Endothelial cell of umbilical vein (primary cell): ENCODE data around the gene L3MBTL4. TPM values are rescaled to one million over a fixed set of nuclear protein-coding genes. Genes with fewer than 3 reads are reported as not detected.

Experiments used
- BruUV-seq: library from RNA; stranded (reverse); fragments of 400-500 nt; replicated peaks from 2 replicates; lab custom pipeline; 2021; lab: Mats Ljungman, UMichigan
- CTCF ChIA-PET: fragments of 300-600, 350-600 bp; sonication (Branson Sonifier 250); formaldehyde crosslinking; loops from one replicate; lab custom pipeline; 2021; ENCODE audit warnings: antibody characterized with exemption, inconsistent platforms; lab: Charles Lee
- POLR2A ChIA-PET: fragments of 300-600, 350-600 bp; sonication (Branson Sonifier 250); formaldehyde crosslinking; loops from one replicate; lab custom pipeline; 2021; ENCODE audit warnings: antibody characterized with exemption, inconsistent platforms; lab: Charles Lee
- DNase-seq: peaks from one replicate; pipeline ENCODE4 v3.0.0-alpha.2; 2011; ENCODE audit warnings: low read depth, low spot score
- FAIRE-seq: peaks from 2 replicates; lab custom pipeline; 2011; peaks lifted over from hg19 to GRCh38; lab: Jason Lieb, UNC
- H2AFZ ChIP-seq: 2 replicates; pipeline ENCODE4 v1.6.0; 2012; ENCODE audit warnings: low read depth, low read length, control low read depth, inconsistent platforms
- H3K27ac ChIP-seq: 2 replicates; pipeline ENCODE4 v1.5.1; 2011; ENCODE audit warnings: low read depth, mild to moderate bottlenecking, control low read depth, low read length, moderate library complexity; ENCODE audit not compliant: insufficient read depth
- H3K27me3 ChIP-seq, 2 experiments: 2 replicates each; pipeline versions ENCODE4 v1.6.0 to v1.6.1; 2011; ENCODE audit warnings: low read length in 2 of 2, mixed read lengths in 1 of 2; ENCODE audit not compliant: control insufficient read depth in 2 of 2, insufficient read depth in 2 of 2
- H3K36me3 ChIP-seq, 2 experiments: 2 replicates in 1 of 2; 3 replicates in 1 of 2; pipeline ENCODE4 v1.5.1; 2011; ENCODE audit warnings: low read length in 2 of 2, mild to moderate bottlenecking in 1 of 2, moderate library complexity in 1 of 2; ENCODE audit not compliant: control insufficient read depth in 2 of 2, insufficient read depth in 2 of 2; ENCODE audit errors: extremely low read depth in 1 of 2
- H3K4me1 ChIP-seq: 3 replicates; pipeline ENCODE4 v1.5.1; 2011; ENCODE audit warnings: mild to moderate bottlenecking, low read length; ENCODE audit not compliant: control insufficient read depth, insufficient read depth; ENCODE audit errors: extremely low read depth
- H3K4me2 ChIP-seq: 2 replicates; pipeline ENCODE4 v1.6.1; 2011; ENCODE audit warnings: low read length, control low read depth, mixed read lengths; ENCODE audit not compliant: insufficient read depth
- H3K4me3 ChIP-seq, 3 experiments: fragments of 200-600 bp in 1 of 3; sonication (generic), shearing (Covaris generic) in 1 of 3; replicated peaks in 1 of 3; 2 replicates each; pipeline ENCODE4 v1.5.1; 2011 to 2016; ENCODE audit warnings: control low read depth in 3 of 3, low read length in 3 of 3, mild to moderate bottlenecking in 2 of 3, inconsistent platforms in 1 of 3, low read depth in 1 of 3, moderate library complexity in 1 of 3; ENCODE audit not compliant: insufficient read depth in 1 of 3
- H3K79me2 ChIP-seq: 2 replicates; pipeline ENCODE4 v1.6.0; 2012; ENCODE audit warnings: low read length, inconsistent platforms; ENCODE audit not compliant: control insufficient read depth, insufficient read depth
- H3K9ac ChIP-seq: replicated peaks from 2 replicates; pipeline ENCODE3; 2011; ENCODE audit warnings: low read length, control low read depth; ENCODE audit not compliant: insufficient read depth; ENCODE audit errors: extremely low read depth
- H3K9me1 ChIP-seq: replicated peaks from 3 replicates; pipeline ENCODE4 v1.6.0; 2011; ENCODE audit warnings: mild to moderate bottlenecking, low read length; ENCODE audit not compliant: control insufficient read depth, insufficient read depth; ENCODE audit errors: extremely low read depth
- H3K9me3 ChIP-seq: replicated peaks from 2 replicates; pipeline ENCODE4 v1.5.1; 2012; ENCODE audit warnings: low read length, inconsistent platforms; ENCODE audit not compliant: control insufficient read depth, insufficient read depth
- H4K20me1 ChIP-seq: replicated peaks from 2 replicates; pipeline ENCODE3; 2011; ENCODE audit warnings: mild to moderate bottlenecking, low read length; ENCODE audit not compliant: control insufficient read depth, insufficient read depth; ENCODE audit errors: extremely low read depth
- CTCF ChIP-seq, 2 donors: IDR thresholded peaks; 1 replicate in 1 of 2; 2 replicates in 1 of 2; pipeline ENCODE4 v1.5.1; 2011; ENCODE audit warnings: low read length in 2 of 2, mild to moderate bottlenecking in 2 of 2, moderate library complexity in 2 of 2, control low read depth in 1 of 2, inconsistent platforms in 1 of 2, low read depth in 1 of 2; ENCODE audit not compliant: insufficient read depth in 1 of 2; ENCODE audit errors: extremely low read depth in 1 of 2
- EZH2 ChIP-seq: IDR thresholded peaks from 2 replicates; pipeline ENCODE4 v1.6.1; 2012; ENCODE audit warnings: borderline replicate concordance, low read depth, mild to moderate bottlenecking, moderate library complexity, low read length, inconsistent platforms; ENCODE audit not compliant: severe bottlenecking
- FOS ChIP-seq: IDR thresholded peaks from 2 replicates; pipeline ENCODE4 v1.6.1; 2011; ENCODE audit warnings: mild to moderate bottlenecking, low read length, moderate library complexity, borderline replicate concordance; ENCODE audit not compliant: insufficient read depth
- GATA2 ChIP-seq: IDR thresholded peaks from 2 replicates; pipeline ENCODE4 v1.7.0; 2011; ENCODE audit warnings: low read depth, mild to moderate bottlenecking, moderate library complexity, mixed read lengths, low read length; ENCODE audit not compliant: insufficient read length, insufficient read depth
- JUN ChIP-seq: IDR thresholded peaks from 2 replicates; pipeline ENCODE4 v1.6.1; 2011; ENCODE audit warnings: borderline replicate concordance, low read depth; ENCODE audit not compliant: insufficient read length, insufficient read depth
- MAX ChIP-seq: IDR thresholded peaks from 2 replicates; pipeline ENCODE4 v1.6.1; 2011; ENCODE audit not compliant: insufficient read depth, insufficient read length
- MYC ChIP-seq: IDR thresholded peaks from one replicate; pipeline ENCODE4 v1.6.1; 2011; ENCODE audit warnings: mild to moderate bottlenecking, low read depth, low read length
- POLR2A ChIP-seq: IDR thresholded peaks from 2 replicates; pipeline ENCODE4 v1.6.1; 2012; ENCODE audit warnings: low read depth, mild to moderate bottlenecking, control low read depth, low read length
- POLR2AphosphoS5 ChIP-seq: IDR thresholded peaks from 2 replicates; pipeline ENCODE4 v1.6.1; 2012; ENCODE audit warnings: low read depth, mild to moderate bottlenecking, control low read depth, low read length, moderate library complexity; ENCODE audit not compliant: insufficient read depth
- dilution Hi-C: fragments of 300-500 bp; cut with MboI; formaldehyde crosslinking; loops from one replicate; pipeline ENCODE4 v1.15.0; 2019; ENCODE audit warnings: low sequenced_read_pairs; ENCODE audit not compliant: extremely low pct_ligation_motif_present
- intact Hi-C: fragments of 100-400 bp; cut with micrococcal nuclease; formaldehyde crosslinking; loops from one replicate; pipeline ENCODE4 v1.10.0; 2022
- polyA plus RNA-seq, 4 experiments: library from polyadenylated mRNA; depleted of rRNA in 3 of 4; stranded (reverse) in 3 of 4; unstranded in 1 of 4; fragments of >200 nt; gene quantifications; 2 replicates each; pipeline versions ENCODE4 v1.2.1 to v1.2.3, GENCODE V29; 2011 to 2012; ENCODE audit warnings: missing spikeins in 1 of 4
- total RNA-seq: library from RNA; stranded (reverse); gene quantifications from 2 replicates; pipeline ENCODE4 v1.2.3, GENCODE V29; 2021

L3MBTL4 gene
- total and polyA plus RNA-seq, 2 donors (not counting 3 experiments of a cell fraction or from before 2014, with no cell fraction given), result 0.80 TPM; not detected in 1

GRCh38 chr18:6270771-6271216, 143.9 kb downstream of the L3MBTL4 start:
- Histone ChIP-seq H3K4me1 (no peaks in the 10 kb centered on the region), H3K9me3 (no peaks in the 10 kb centered on the region), H3K27ac (no peak overlapping the region), H3K27me3 (no peaks in the 10 kb centered on the region), H2AFZ (no peak overlapping the region), H3K36me3 (no peaks in the 10 kb centered on the region), H4K20me1 (no peaks in the 10 kb centered on the region), H3K4me2 (no peak overlapping the region), H3K79me2 (no peaks in the 10 kb centered on the region), H3K9ac (no peak overlapping the region), H3K9me1 (no peaks in the 10 kb centered on the region), H3K4me3 (no peak overlapping the region)
- POLR2A ChIA-PET, result no interaction called here
- BruUV-seq, result no TSS peak
- DNase-seq, result no peak
- CTCF ChIA-PET, result no interaction called here
- no peak for FAIRE-seq
- TF ChIP-seq MAX (no peak), EZH2 (no peak), POLR2AphosphoS5 (no peak), JUN (no peak), MYC (no peak), FOS (no peak), POLR2A (no peak), GATA2 (no peak), CTCF (IDR thresholded peaks at IDR 0.05; ENCODE audit: extremely low read depth in 1 of 2, insufficient read depth in 1 of 2, low read depth in 1 of 2, low read length in 2 of 2) (no peak)
- dilution Hi-C loops, result no loop called here
- intact Hi-C loops, result no loop called here
